Activated CD8-positive, alpha-beta memory T cell treated with anti-CD3 and anti-CD28 coated beads, Interleukin-2, amount 50 U/mL, for 24 hours (primary cell): ENCODE data around the gene SLC16A7.
"Not testable (repeated sequence)": the region's sequence is repeated elsewhere in the genome, so short reads cannot be mapped to it uniquely, and the experiment has no call there.

Source experiments
- DNase-seq: peaks from one replicate; pipeline ENCODE4 v3.0.0-alpha.2; 2020; ENCODE audit errors: extremely low read depth

SLC16A7 gene, protein sequence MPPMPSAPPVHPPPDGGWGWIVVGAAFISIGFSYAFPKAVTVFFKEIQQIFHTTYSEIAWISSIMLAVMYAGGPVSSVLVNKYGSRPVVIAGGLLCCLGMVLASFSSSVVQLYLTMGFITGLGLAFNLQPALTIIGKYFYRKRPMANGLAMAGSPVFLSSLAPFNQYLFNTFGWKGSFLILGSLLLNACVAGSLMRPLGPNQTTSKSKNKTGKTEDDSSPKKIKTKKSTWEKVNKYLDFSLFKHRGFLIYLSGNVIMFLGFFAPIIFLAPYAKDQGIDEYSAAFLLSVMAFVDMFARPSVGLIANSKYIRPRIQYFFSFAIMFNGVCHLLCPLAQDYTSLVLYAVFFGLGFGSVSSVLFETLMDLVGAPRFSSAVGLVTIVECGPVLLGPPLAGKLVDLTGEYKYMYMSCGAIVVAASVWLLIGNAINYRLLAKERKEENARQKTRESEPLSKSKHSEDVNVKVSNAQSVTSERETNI

DNA sequence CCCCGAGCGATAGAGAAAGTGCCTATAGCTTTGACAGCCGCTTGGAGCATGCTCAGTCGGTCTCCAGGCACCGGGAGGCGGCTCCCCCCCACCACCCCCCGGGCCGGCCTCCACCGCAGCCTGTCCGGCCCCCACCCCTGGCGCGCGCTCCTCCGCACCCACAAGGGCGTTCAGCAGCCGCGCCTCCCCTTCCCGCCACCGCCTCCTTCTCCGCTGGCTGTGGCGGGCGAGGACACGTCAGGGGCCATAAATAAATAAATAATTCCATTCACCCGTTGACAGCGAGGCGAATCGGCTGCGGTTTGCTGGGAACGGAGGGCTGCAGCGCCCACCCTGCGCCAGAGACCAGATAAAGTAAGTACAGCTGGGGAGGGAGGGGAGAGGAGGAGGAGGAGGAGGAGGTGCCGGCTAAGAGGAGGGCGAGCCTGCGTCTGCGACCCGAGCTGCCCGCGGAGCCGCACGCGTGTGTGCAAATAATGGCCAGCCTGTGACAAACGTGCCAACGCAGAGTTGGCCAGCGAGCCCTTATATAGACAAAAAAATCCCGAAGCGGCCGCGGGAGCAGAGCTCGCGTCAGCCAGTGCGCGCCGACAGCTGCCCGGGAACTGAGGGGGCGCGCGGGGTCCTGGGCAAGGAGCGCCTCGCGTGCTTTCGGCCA lies at the start of gene SLC16A7:
SLC16A7 (plus strand) TSS at position 147 of the 658 bp plus-strand sequence. CDS start 108,773 bp downstream, outside the sequence.
- DNase-seq, result peak; percentile 59

DNA sequence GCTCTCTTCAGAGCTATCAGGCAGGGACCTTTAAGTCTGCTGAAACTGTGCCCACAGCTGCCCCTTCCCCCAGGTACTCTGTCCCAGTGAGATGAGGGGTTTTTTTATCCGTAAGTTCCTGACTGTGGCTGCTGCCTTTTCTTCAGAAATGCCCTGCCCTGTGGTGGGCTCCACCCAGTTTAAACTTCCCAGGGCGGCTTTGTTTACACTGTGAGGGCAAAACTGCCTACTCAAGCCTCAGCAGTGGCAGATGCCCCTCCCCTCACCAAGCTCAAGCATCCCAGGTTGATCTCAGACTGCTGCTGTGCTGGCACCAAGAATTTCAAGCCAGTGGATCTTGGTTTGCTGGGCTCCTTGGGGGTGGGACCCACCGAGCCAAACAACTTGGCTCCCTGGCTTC lies 46.9 kb upstream of the SLC16A7 start:
- no peak for DNase-seq

DNA sequence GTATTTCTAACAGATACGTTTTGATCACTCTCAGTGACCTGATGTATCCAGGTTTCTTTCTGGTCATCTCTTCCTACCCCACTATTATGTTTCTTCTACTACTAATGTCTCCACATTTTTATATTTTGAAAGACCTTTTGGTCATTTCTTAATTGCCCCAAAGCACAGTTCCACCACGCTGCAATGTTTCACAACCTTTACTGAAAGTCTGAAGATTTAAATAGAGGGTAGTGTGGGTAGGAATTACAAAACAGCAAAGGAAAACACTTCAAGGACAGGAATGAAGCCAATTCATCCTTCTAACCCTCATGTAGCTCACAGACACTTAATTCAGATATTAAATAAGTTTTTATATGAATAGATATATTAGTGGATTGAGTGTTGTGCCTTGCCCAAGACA lies 36.1 kb upstream of the SLC16A7 start:
- no peak for DNase-seq

DNA sequence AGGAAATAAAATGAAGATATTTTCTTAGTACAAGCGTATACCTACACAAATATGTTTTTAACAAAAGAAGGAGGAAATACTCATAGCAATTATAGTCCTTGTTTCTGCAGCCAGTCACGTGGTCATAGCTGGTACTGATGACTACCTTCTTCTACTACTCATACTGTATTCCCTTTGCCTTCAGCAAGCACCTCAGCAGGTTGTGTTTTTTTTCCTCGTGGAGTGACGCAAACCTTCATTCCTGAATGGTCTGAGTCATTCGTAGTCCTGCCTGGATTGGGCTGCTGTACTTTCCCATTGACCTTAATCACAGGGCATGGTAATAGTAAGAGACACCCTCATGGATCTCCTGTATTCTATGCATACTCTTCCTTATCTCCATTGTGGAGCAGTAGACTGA lies 25.7 kb upstream of the SLC16A7 start:
- DNase-seq, result no peak

DNA sequence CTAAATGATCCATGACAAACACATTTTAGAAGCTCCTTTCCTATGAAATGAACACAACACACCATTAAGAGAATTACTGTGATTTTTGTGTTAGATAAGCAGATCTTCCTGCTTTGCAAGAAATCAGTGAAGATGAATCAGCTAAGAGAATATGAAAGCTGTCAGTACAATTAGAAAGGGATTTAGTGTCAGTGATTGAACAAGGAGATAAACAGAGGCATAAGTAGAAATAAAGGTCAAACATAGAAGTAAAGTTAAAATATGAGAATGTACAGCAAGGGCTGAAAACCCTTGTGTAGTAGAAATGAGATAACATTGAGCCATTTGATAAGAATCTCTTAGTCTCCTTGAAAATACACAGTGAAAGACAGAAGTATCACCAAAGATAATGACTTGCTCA lies 21.4 kb upstream of the SLC16A7 start:
- no peak for DNase-seq

DNA sequence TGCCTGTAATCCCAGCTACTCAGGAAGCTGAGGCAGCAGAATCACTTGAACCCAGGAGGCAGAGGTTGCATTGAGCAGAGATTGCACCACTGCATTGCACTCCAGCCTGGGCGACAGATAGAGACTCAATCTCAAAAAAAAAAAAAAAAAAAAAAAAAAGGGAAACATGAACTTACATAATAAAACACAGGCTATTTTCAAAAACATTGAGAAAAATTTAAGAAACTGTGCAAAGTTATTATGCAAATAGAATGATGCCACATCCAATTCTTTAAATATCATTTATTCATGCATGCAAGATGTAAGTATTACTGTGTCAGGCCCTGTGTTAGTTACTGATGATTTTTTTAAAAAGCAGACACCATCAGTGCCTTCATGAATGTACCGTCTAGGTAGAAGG lies 20.0 kb upstream of the SLC16A7 start:
- DNase-seq, result no peak

DNA sequence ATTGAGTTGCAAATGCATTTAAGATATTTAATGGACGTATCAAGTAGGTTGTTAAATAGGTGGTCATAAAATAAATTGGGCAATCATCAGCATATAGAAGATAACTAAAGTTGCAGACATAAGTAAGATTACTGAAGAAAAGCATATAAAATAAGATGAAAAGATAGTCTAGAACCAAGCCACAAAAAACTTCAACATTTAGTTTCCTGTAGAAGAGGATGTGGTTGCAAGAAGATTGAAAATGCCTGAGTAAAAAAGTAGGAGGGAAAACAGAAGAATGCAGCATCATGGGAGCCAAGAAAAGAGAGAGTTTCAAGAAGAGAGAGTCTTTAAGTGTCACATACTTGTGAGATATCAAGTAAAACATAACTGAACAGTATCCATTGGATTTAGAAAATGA lies 17.6 kb upstream of the SLC16A7 start:
- DNase-seq, result no peak

DNA sequence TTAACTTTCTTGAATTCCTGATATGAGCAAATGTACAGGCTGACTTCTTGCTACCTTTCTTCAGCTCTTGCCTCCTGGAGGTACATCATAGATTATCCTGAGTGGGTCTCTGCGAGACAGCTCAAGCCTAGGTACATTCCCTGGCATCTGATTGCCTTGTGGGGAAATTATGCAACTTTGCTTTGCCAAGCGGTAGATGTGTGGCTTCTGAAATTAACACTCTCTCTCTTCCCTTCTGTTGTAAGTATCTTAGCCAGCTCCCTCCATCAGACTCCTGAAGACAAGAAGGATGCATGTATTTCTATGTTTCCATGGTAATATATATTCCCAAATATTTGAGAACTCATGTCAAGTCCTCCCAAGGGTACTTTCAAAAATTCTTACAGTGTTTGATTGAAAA lies 16.2 kb upstream of the SLC16A7 start:
- no peak for DNase-seq

DNA sequence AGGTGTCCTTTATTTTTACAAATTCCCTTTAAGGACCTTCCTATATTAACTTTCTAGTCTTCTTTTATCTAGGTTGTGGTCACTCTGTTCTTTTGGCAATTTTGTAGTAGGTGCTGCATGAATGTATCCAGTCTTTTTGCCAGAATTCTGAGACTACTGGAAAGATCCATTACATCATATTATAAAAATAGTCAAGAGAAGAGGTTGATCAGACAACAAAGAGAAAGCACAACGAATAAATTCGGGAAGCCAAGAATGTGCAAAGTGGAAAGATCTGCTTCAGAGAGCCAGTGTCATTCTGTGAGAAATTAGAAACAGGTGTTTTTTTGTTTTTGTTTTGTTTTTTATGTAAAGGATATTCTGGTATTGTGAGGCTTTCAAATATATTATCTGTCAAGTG lies 15.8 kb upstream of the SLC16A7 start:
- DNase-seq, result no peak

DNA sequence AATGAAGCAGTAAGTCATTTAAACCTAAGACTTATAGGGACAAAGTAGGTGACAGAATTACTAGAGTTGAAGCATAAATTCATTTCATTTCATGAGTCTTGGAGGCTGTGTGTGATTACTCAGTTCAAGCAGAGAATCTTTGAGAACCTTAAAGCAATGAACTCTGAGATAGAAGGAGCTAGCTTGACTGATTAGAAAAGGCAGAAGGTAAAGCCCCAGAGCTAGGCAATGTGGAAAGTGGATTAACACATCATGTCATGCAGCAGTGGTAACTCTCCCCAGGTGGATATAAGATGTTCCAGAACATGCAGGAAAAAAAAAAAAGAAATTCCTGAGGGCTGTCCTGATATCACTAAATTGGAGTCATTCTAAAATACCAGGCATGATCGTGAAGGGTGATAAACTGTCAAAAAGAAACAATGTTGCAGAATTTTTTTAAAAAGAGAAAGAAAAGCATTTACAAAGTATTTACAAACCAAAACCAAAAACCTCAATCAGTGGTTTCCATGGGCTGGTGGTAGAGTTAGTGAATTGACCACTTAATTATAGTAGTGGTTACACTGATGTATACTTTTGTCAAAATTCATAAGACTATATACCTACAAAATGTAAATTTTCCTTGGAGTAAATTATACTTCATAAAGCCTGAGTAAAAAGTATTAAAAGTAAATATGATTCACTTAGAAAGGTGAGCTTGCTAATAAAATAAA lies 12.7 kb upstream of the SLC16A7 start:
- no peak for DNase-seq

DNA sequence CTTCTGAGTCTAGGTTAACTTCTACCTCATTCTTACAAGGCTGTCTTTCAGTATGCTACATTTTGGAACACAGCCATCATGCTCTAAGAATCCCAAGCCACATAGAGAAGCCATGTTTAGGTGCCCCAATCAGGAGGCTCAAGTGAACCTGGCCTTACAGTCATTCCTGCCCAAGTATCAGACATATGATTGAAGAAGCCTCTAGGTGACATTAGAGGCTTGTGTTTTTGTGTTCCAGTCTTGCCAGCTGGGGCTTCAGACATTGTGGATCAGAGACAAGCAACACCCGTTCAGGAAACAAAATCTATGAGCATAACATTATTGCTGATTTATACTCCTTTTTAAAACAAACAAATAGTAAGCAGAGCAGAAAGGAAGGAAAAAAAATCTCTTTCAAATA lies 8.1 kb upstream of the SLC16A7 start:
- no peak for DNase-seq

DNA sequence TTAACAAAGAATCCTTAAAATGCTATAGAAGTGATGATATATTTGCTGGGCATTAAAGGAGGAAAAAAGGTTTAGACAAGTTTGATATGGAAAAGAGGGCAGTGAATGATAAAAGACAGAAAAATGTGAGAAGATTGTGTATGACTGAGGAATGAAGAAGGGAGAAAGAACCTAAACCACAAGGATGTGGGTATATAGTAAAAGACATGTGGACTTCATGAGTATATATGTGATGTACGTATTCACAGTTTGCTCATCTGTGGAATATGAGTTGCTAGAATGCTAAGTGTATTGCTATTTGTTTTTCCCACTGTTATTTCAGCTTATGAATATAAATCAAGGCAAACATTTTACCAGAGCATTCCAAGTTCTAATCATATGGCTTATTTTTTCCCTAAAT lies 2.1 kb upstream of the SLC16A7 start:
- DNase-seq, result no peak

DNA sequence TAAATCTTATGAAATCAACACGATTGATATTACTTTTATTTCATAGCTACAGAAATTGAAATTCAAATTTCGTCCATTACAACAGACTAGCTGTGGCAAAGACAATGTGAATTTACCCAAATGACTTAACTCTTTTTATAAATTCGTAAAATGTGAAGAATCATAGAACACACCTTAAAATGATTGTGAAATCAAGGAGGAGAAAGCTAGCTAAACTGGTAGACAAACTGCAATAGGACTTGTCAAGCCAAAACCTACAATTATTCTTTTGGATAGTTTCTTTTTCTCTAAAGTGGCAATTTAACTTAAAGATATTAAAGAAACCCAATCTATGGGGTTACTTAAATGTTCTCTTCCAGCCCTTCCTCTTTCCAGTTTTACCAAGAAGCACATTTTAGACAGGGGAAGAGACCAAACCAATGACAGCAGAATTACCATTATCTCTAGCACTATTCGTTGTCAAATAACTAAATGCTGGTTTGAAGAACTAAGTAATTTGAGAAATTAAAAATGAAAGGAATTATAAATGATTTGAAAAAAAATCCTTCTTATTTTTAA lies 807 bp upstream of the SLC16A7 start:
- DNase-seq, result no peak

DNA sequence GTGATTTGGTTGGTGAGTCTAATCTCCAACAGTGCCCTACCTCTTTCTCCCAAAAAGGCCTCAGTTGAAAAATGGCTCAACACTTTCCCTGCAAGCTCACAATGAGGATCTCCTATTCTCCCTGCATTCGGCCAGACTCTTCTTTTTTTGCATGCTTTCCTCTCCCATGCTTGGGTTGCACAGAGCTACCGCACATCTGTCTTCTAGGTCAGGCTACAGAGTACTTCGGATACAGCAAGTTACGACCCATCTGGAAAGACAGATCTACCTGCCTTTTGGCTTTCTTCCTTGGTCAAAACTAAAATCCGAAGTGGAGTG lies 305 bp upstream of the SLC16A7 start:
- DNase-seq, result no peak

DNA sequence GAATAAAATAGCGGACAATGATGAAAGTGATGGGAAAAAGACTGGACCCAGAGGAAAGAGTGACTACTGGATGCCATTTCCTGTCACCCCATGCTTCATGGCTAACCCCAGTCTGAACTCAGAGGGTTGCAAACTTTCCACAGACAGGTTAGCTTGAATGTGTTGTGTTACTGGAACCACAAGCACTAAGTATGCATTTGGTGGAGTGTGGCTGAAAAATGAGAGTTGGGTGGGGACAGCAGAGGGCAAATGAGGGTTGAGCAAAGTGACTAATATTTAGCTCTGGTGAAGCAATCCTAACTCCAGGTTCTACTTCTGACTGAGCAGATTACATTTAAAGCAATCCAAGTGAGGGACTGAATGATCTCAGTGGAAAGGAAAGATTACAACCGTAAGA lies 1.6 kb downstream of the SLC16A7 start:
- DNase-seq, result peak; percentile 57

DNA sequence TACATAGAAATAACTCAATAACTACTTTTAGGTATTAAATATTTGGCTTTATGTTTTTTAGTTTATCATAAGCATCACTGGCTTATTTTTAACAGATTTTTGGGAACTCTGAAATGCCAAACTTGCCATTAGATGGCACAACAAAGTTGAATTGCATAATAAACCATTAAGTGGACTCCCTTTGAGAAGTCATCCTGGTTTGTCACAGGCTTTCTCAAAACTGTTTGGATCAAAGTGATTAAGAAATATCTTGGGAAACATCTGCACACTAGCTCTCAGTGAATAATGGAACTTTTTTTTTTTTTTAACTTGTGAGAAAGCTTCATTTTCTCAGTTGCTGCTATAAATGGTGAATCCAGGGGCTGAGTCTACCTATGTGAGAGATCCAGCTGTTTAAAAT lies 4.3 kb downstream of the SLC16A7 start:
- no peak for DNase-seq

DNA sequence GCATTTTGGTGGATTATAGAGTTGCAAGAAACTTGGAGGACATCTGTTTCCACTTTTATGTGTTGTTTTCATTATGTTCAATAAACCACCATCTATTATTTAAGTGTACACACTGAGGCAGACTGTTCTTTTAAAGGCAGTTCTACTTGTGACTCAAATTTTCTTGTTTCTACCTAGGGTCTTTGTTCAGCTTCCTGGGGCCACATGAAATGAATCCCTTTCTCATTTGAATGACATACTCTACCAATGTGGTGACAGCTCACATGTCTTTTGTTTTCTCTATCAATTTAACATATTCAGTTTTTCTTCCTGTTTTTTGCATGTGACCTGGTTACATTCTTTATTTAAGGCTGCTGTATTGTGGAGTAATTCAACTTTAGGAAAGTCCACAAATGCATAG lies 7.9 kb downstream of the SLC16A7 start:
- DNase-seq, result no peak

DNA sequence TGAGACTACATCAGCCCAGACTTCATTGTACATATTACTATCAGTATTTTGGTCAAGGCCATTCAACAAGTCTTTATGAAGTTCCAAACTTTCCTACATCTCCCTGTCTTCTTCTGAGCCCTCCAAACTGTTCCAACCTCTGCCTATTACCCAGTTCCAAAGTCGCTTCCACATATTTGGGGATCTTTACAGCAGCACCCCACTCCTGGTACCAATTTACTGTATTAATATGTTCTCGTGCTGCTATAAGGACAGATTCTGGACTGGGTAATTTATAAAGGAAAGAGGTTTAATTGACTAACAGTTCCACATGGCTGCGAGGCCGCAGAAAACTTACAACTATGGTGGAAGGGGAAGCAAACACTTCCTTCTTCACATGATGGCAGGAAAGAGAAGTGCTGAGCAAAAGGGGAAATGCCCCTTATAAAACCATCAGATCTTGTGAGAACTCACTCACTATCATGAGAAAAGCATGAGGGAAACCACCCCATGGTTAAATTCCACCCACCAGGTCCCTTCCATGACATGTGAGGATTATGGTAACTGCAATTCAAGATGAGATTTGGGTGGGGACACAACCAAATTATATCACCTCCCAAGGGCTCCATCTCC lies 17.1 kb downstream of the SLC16A7 start:
- DNase-seq, result not testable (repeated sequence)

DNA sequence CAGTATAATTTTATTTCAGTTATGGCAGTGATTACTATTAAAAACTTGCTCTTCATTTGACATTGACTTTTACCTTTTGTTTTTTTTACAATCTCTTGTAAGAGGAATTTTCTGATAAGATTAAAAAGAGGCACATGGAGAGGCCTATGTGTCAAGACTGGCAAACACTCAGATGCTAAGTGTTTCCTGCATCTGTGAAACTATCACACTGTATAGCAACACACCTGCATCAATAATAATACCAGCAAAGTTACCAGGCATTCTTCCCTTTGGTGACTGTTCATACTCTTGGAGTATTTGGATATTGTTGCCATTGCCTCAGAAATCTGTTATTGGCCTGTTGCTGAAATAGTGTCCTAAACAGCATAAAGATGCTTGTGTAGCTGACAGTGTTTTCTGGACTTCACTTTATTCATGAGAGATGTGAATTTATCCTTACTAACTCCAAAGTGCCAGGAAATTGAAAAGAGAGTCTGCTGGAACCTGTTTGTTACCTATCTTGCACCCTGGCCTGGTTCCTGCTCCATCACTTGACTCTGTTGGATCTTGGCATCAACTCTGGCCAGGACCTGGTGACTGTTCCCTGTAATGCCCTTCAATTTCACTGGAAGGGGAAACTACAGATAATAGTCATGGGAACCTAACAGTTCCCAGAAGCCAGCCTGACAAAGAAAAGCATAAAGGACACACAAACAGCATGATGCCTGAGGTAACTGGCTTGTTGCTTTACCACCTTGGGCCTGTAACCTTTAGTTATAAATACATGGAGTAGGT lies 19.8 kb downstream of the SLC16A7 start:
- DNase-seq, result no peak

DNA sequence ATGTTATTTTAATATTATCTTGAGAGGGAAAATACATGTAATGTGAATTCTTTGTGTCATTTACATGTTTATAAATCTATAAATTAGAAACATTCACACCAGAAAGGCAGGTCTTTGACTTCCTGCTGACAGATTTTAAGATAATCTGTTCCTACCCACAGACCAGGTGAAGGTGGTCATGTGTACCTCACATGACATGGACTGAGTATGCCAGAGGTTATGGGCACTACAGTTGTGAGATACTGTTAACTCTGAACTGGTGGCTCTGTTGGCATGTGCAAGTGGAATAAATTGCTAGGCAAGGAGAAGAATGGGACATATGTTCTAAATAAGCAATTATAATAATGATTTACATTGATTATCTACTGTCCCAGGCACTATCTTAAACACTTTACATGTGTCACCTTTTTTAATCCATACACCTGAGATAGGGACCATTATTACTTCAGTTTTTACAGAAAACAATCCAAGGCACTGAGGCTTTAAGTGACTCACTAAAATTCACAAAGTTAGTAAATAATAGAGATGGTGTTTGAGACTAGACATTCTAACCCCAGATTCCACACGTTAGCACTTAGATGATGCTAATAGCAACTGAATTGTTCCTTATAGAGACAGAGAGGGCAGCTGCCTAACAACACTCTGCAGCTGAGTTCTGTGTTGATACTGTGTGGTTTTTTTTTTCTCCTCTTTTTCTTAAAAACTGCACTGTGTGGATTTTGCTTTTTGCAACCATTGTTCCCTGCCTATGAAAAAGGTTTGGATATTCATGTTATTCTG lies 23.8 kb downstream of the SLC16A7 start:
- DNase-seq, result no peak

DNA sequence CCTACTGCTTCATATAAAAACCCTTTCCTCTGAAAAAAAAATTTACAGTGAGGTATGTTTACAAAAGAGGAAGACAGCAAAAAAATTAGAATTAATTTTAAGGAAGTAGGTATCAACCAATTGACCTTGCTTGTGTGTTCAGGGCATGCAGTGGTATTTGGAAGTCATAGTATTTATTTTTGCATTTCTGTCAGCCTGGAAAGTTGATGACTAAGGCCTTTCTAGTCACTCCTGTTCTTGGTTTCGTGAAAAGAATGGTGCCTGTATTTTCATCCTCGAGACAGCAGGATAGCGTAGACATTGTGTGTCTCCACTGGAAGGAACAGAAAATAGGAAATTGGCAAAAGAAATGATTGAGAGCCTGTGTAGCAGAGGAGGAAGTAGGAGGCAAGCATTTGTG lies 24.5 kb downstream of the SLC16A7 start:
- DNase-seq, result no peak
